HG02610 (cell line): ENCODE results near the gene MICU1.
"Not testable (repeated sequence)": the region's sequence is repeated elsewhere in the genome, so short reads cannot be mapped to it uniquely, and the experiment has no call there.

ENCODE experiments used
- ATAC-seq: cut with Tn5 transposase; IDR thresholded peaks from one replicate; pipeline ENCODE4 v1.9.1; 2021; ENCODE audit warnings: mild to moderate bottlenecking, moderate library complexity; ENCODE audit not compliant: unreplicated experiment

The MICU1 gene

DNA sequence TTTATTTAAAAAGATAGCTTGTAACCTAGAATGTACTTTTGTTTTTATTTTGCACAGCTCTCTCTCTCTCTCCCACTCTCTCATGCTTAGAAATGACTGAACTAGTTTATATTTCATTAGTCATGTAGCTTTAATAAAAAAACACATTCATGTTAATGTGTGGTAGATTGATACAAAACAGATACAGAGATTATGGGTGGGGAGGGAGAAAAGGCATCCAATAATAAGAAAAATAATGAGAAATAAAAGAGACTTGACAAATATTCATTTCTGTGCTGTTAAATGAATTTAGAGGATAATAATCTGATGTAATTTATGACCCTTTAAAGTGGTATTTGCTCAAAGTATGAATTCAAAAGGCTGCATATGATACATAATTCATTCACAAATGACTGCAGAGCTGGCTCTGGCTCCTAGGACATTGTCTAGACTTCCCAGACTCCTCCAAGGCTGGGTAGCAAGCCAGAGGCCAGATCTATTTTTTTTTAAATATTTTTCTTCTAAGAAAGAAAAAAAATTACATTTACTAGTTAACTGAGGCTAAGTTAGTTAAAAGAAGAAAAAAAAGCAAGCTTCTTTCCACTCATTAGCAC lies 165.5 kb downstream of the MICU1 start:
- no peak for ATAC-seq

- ATAC-seq = no peak
Observed at GRCh38 chr10:72459301-72459700, 166.6 kb downstream of the MICU1 start.

GRCh38 chr10:72455889-72456595 lies 169.8 kb downstream of the MICU1 start:
- no peak for ATAC-seq

GRCh38 chr10:72449941-72450441 lies 175.9 kb downstream of the MICU1 start:
- ATAC-seq = no peak

GRCh38 chr10:72445851-72446250 lies 180.0 kb downstream of the MICU1 start:
- ATAC-seq = no peak

GRCh38 chr10:72442969-72443368 lies 182.9 kb downstream of the MICU1 start:
- not testable (repeated sequence) for ATAC-seq

- no peak for ATAC-seq
Observed at GRCh38 chr10:72435570-72435969, 190.3 kb downstream of the MICU1 start.

DNA sequence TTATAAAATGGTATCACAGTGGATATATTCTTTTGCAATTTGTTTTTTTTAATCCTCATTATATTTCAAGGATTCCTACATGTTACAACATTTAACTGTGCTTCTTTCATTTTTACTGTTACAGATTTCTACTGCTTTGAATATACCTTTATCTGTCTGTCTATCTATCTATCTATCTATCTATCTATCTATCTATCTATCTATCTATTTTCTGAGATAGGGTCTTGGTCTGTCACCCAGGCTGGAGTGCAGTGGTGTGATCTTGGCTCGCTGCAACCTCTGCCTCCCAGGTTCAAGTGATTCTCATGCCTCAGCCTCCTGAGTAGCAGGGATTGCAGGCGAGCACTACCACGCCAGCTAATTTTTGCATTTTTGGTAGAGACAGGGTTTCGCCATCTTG lies 194.9 kb downstream of the MICU1 start:
- ATAC-seq = not testable (repeated sequence)

DNA sequence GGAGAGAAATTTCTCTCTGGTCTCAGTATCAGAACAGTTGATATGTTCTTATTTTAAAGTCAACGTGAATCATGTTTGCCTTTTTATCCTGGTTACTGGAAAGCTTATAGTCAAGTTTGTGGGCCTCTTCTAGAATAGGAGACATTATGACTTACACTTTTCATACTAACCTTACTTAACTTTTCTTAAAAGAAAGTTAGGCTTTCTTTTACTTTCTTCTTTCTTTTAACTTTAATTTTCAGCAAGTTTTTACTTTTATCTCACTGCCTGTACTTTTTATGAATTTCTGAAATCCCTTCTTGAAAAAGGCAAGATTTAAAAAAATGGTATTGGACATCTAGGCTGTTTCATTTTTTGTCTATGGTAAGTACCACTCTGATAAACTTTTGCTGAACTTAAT lies 195.9 kb downstream of the MICU1 start:
- no peak for ATAC-seq

- ATAC-seq = no peak
Observed at GRCh38 chr10:72426986-72427385, 198.9 kb downstream of the MICU1 start.

- no peak for ATAC-seq
Observed at GRCh38 chr10:72425133-72425532, 200.7 kb downstream of the MICU1 start.

DNA sequence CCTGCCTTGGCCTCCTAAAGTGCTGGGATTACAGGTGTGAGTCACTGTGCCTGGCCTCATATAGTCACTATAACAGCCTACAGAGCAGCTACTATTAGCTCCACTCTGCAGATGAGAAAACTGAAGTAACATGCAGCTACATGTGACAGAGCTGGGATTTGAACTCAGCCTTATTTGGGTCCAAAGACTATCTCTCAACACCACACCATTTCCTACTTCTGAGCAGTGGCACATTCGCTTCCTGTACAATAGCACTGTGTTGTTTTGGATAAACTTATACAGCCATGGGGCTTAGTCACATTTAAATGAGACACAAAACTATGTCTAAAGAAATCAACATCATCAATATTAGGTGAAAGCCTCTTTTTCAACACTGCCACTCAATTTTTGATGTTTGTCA lies 201.3 kb downstream of the MICU1 start:
- no peak for ATAC-seq

GRCh38 chr10:72423426-72423825 lies 202.5 kb downstream of the MICU1 start:
- no peak for ATAC-seq

- ATAC-seq = no peak
Observed at GRCh38 chr10:72421885-72422540, 203.9 kb downstream of the MICU1 start.

DNA sequence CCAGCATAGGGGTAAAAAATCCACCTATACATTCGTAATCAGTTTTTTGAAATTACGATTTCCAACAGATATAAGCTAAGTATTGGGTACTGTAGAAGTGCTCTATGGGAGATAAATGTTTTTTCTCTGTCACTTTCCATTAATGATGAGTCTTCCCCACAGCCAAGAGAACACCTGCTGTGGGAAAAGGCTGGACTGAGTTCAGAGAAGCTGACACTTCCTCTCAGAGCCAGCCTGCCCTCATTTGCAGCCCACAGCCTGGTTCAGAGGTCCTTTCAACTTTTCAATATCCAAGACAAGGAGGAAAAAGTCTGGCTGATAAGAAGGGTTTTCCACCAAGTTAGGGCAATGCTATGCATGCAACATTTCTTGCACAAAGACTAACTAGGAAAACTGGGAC lies 206.6 kb downstream of the MICU1 start:
- ATAC-seq = no peak

DNA sequence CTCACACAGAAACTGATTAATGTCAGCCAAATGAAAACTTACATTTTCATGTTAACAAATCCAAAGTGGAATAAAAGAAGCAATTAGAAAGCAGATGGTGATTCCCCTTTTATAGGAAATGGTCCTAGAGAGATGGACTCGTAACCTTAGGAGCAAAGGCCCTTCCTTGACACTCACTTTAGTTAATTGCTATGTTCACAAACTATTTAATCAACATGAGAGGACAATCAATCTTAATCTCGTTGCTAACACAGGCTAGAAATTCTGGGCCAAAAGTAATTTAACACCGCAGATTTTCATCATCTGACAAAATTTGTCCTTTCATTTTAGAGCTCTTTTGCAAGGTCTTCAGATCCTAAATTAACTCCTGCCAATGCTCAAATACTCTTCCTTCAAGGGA lies 207.2 kb downstream of the MICU1 start:
- ATAC-seq = no peak

- ATAC-seq = no peak
Observed at GRCh38 chr10:72417971-72418370, 207.9 kb downstream of the MICU1 start.

DNA sequence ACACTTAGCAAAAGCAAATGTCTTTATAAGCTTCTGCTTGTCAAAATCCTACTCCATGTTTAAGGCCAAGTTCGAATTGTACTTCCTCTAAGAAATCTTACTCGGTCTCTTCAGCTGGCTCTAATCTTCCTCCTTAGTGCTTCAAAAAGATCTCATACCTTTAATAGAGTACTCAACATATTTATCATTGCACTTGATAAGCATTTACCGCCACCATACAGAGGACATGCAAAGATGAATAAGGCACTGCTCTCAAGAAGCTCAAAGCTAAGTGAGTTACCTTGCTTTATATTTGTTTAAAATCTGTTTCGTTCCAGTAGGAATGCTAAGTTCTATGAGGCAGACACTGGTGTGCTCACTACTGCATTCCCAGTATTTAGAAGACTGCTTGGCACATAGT lies 209.2 kb downstream of the MICU1 start:
- no peak for ATAC-seq

- ATAC-seq = no peak
Observed at GRCh38 chr10:72414642-72415041, 211.2 kb downstream of the MICU1 start.

DNA sequence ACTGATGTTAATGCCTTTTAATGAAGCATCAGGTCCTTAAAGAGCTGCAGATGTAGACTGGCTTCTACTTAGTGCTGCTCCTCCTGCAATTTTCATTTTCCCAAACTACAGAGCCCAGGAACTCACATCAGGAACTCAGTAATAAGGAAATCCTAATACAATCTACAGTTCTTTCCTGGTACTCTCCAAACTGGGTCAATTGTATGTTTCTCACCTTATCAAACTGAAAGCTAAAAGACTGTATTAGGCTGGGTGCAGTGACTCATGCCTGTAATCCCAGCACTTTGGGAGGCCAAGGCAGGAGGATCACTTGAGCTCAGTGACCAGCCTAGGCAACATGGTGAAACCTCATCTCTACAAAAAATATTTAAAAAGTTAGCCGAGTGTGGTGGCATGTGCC lies 216.7 kb downstream of the MICU1 start:
- no peak for ATAC-seq

- ATAC-seq = no peak
Observed at GRCh38 chr10:72407927-72408600, 217.8 kb downstream of the MICU1 start.

GRCh38 chr10:72407471-72407870 lies 218.4 kb downstream of the MICU1 start:
- ATAC-seq = no peak
